ENCODE data around the gene KAT2A. TPM values are rescaled to one million over a fixed set of nuclear protein-coding genes. Genes with fewer than 3 reads are reported as not detected.

KAT2A gene
- total RNA-seq (2022; extraction: Qiagen RNA extraction), result 37.5 to 58.5 TPM (median 53.2 TPM) in 5 replicates

DNA sequence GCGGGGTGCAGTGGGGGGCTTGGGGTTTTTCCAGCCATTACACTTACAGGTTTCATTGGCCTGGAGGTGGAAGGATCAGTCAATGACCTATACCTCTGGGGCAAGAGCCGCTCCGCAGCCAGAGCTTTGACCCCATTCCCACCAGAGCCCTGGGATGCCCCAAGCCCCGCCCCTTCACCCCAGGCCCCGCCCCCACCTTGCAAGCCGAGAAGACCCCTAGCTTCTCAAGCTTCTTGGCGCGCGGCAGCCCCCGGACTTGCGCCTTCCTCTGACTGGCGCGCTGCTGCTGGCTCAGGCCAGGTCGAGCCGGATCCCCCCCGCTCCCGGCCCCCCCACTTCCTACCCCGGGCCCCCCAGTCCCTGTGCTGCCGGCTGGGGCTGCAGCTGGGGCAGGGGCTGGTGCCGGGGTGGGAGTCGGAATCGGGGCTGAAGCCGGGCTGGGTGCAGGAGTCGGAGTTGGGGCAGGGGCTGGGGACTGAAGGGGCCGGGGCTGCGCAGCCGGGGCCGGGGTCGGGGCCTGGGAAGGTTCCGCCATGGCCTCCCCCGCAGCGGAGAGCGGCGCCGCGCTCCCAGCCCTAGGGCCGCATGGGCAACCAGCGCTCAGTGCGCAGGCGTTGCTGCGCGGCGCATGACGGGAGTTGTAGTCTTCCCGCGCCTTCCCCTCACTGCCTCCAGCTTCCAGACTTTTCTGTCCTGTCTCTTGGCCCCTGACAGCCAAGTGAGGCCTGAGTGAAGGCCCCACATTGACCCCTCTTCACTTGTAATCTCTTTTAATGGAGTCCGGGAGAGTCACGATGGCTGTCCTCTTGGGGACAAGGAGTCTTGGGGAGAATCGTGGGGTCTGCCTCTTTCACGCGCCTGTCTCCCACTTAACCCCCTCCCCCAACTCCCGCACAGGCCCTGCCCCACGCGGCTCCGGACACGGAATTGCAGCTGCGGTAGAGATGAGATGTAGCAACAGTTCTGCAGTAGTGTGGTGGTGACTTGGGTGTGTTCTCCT is at the start of gene KAT2A:
KAT2A (minus strand) TSS at position 598 of the 1,000 bp plus-strand sequence; CDS start at position 535, 63 bp downstream.

GRCh38 chr17:42122371-42123303 is 1.5 kb upstream of the KAT2A start, which contains the start of gene HSPB9:
TSS of gene HSPB9 (plus strand) at chr17:42122804. CDS start at chr17:42122851, 47 bp downstream.

GRCh38 chr17:42112552-42113176 is 8.5 kb downstream of the KAT2A start, which contains the start of gene DHX58:
TSS of gene DHX58 (minus strand) at chr17:42112714. CDS start at chr17:42111892, 822 bp downstream.

GRCh38 chr17:42097691-42098631 is 23.2 kb downstream of the KAT2A start, which contains the start of gene ZNF385C:
TSS of gene ZNF385C (minus strand) at chr17:42098473. CDS start at chr17:42063056, 35,417 bp downstream.

Other genes with a start within 250 kb of the KAT2A start
- 246 to 312 TPM (median 293 TPM) in 5 replicates for gene ACLY, start 202.4 kb downstream of the KAT2A start, total RNA-seq (2022; extraction: Qiagen RNA extraction)
- 1.2 to 1.7 TPM (median 1.4 TPM) in 5 replicates for gene ODAD4, start 190.8 kb downstream of the KAT2A start, total RNA-seq (2022; extraction: Qiagen RNA extraction)
- 59.8 to 75.7 TPM (median 71.5 TPM) in 5 replicates for gene CNP, start 154.6 kb downstream of the KAT2A start, total RNA-seq (2022; extraction: Qiagen RNA extraction)
- 115 to 125 TPM (median 118 TPM) in 5 replicates for gene DNAJC7, start 103.9 kb downstream of the KAT2A start, total RNA-seq (2022; extraction: Qiagen RNA extraction)
- gene NKIRAS2, start 101.3 kb downstream of the KAT2A start, total RNA-seq (2022; extraction: Qiagen RNA extraction), result 44.6 to 49.7 TPM (median 48.8 TPM) in 5 replicates
- 0.47 to 0.94 TPM (median 0.79 TPM) in 5 replicates for gene C17orf113, start 70.8 kb downstream of the KAT2A start, total RNA-seq (2022; extraction: Qiagen RNA extraction)
- gene ZNF385C, start 22.9 kb downstream of the KAT2A start, total RNA-seq (2022; extraction: Qiagen RNA extraction), result 0.09 to 0.29 TPM (median 0.23 TPM) in 5 replicates
- 0.30 to 0.59 TPM (median 0.38 TPM) in 5 replicates for gene DHX58, start 8.7 kb downstream of the KAT2A start, total RNA-seq (2022; extraction: Qiagen RNA extraction)
- not detected in 5 replicates for gene HSPB9, start 1.4 kb upstream of the KAT2A start, total RNA-seq (2022; extraction: Qiagen RNA extraction)
- 223 to 270 TPM (median 267 TPM) in 5 replicates for gene RAB5C, start 33.6 kb upstream of the KAT2A start, total RNA-seq (2022; extraction: Qiagen RNA extraction)
- 0.15 to 0.49 TPM (median 0.39 TPM) in 5 replicates for gene KCNH4, start 59.8 kb upstream of the KAT2A start, total RNA-seq (2022; extraction: Qiagen RNA extraction)
- 0.23 to 0.29 TPM (median 0.24 TPM) in 4 of 5 replicates, not detected in the other for gene HCRT, start 64.1 kb upstream of the KAT2A start, total RNA-seq (2022; extraction: Qiagen RNA extraction)
- gene GHDC, start 73.1 kb upstream of the KAT2A start, total RNA-seq (2022; extraction: Qiagen RNA extraction), result 15.7 to 22.8 TPM (median 21.1 TPM) in 5 replicates
- gene STAT5B, start 155.0 kb upstream of the KAT2A start, total RNA-seq (2022; extraction: Qiagen RNA extraction), result 23.3 to 30.2 TPM (median 28.6 TPM) in 5 replicates
- 3.8 to 6.8 TPM (median 5.8 TPM) in 5 replicates for gene STAT5A, start 167.1 kb upstream of the KAT2A start, total RNA-seq (2022; extraction: Qiagen RNA extraction)

Data from A549 treated with CORT108297 at 1 μM for 4 hours (cell line).